A549 (cell line): ENCODE measurements around the gene SHLD2. TPM values are rescaled to one million over a fixed set of nuclear protein-coding genes. Genes with fewer than 3 reads are reported as not detected.

Experiments
- ATAC-seq, 2 experiments: fragments of 200-7000 bp in 1 of 2; fragments of >200 bp in 1 of 2; cut with Nextera tagmentation in 1 of 2; cut with Tn5 transposase in 1 of 2; 3 replicates each; pipeline versions ENCODE4 v1.8.0 to v1.9.1; 2018 to 2020; ENCODE audit warnings: mild to moderate bottlenecking in 1 of 2, moderate library complexity in 1 of 2
- CTCF ChIA-PET: fragments of 300-600 bp; sonication (Branson Sonifier 250); formaldehyde crosslinking; extraction: SDS; loops from one replicate; lab custom pipeline; 2021; ENCODE audit warnings: antibody characterized with exemption, inconsistent platforms; lab: Yijun Ruan, JAX
- POLR2A ChIA-PET: fragments of 350-600 bp; formaldehyde crosslinking; extraction: SDS; loops from one replicate; lab custom pipeline; 2021; ENCODE audit warnings: antibody characterized with exemption, inconsistent platforms; lab: Yijun Ruan, JAX
- DNase-seq, 2 experiments: peaks; one replicate each; pipeline versions ENCODE4 v3.0.0 to v3.0.0-alpha.2; 2011 to 2016; ENCODE audit warnings: low read depth in 1 of 2, low spot score in 1 of 2
- FAIRE-seq: peaks from 2 replicates; lab custom pipeline; 2011; peaks lifted over from hg19 to GRCh38; lab: Jason Lieb, UNC
- H3K27ac ChIP-seq, 2 experiments: fragments of >200 bp; sonication (Bioruptor Twin); formaldehyde crosslinking; 3 replicates each; pipeline ENCODE4 v1.5.1; 2016 to 2017
- H3K4me1 ChIP-seq: fragments of >200 bp; sonication (Bioruptor Twin); formaldehyde crosslinking; 3 replicates; pipeline ENCODE4 v1.6.1; 2016
- H3K4me2 ChIP-seq: fragments of >200 bp; sonication (Bioruptor Twin); formaldehyde crosslinking; 3 replicates; pipeline ENCODE4 v1.6.1; 2016
- H3K4me3 ChIP-seq: fragments of >200 bp; sonication (Bioruptor Twin); formaldehyde crosslinking; 3 replicates; pipeline ENCODE4 v1.5.1; 2016
- H3K9me3 ChIP-seq: fragments of >200 bp; sonication (Bioruptor Twin); formaldehyde crosslinking; 3 replicates; pipeline ENCODE4 v1.6.1; 2016
- BCL3 ChIP-seq: fragments of >200 bp; sonication (Bioruptor Twin); formaldehyde crosslinking; IDR thresholded peaks from 3 replicates; pipeline ENCODE4 v1.6.1; 2016
- CBX2 ChIP-seq: fragments of 200-600 bp; sonication (generic); IDR thresholded peaks from 2 replicates; pipeline ENCODE4 v1.6.1; 2016; ENCODE audit warnings: low read depth, mild to moderate bottlenecking, borderline replicate concordance
- CBX8 ChIP-seq: fragments of 200-600 bp; sonication (generic); IDR thresholded peaks from 2 replicates; pipeline ENCODE4 v1.6.1; 2016
- CEBPB ChIP-seq, 2 experiments: fragments of >200 bp in 1 of 2; sonication (Bioruptor Twin) in 1 of 2; formaldehyde crosslinking in 1 of 2; IDR thresholded peaks; 2 replicates each; pipeline ENCODE4 v1.6.1; 2012 to 2016
- CHD4 ChIP-seq: fragments of 200-600 bp; sonication (generic); IDR thresholded peaks from 2 replicates; pipeline ENCODE4 v1.6.1; 2016; ENCODE audit warnings: antibody characterized with exemption, mild to moderate bottlenecking, borderline replicate concordance
- E2F6 ChIP-seq: IDR thresholded peaks from 2 replicates; pipeline ENCODE4 v1.6.1; 2012; ENCODE audit warnings: low read depth, borderline replicate concordance
- EHF ChIP-seq: fragments of 250-450 bp; sonication (Bioruptor Pico); IDR thresholded peaks from 2 replicates; pipeline ENCODE4 v1.5.0; 2020; ENCODE audit warnings: mild to moderate bottlenecking
- ELK1 ChIP-seq: fragments of 150-350 bp; IDR thresholded peaks from 2 replicates; pipeline ENCODE4 v1.6.1; 2014; ENCODE audit warnings: low read depth, mild to moderate bottlenecking, low read length
- FOXS1 ChIP-seq: fragments of 250-450 bp; sonication (Bioruptor Pico); IDR thresholded peaks from 2 replicates; pipeline ENCODE4 v1.5.0; 2020; ENCODE audit warnings: mild to moderate bottlenecking, moderate library complexity
- HDAC2 ChIP-seq: fragments of 200-600 bp; sonication (generic); IDR thresholded peaks from 2 replicates; pipeline ENCODE4 v1.6.1; 2016
- HOXA7 ChIP-seq: fragments of 250-450 bp; sonication (Bioruptor Pico); IDR thresholded peaks from 2 replicates; pipeline ENCODE4 v1.5.0; 2020; ENCODE audit warnings: mild to moderate bottlenecking, moderate library complexity
- HOXB13 ChIP-seq: fragments of 250-450 bp; sonication (Bioruptor Pico); IDR thresholded peaks from 2 replicates; pipeline ENCODE4 v1.5.0; 2020; ENCODE audit warnings: low read depth, mild to moderate bottlenecking, moderate library complexity
- HOXB5 ChIP-seq: fragments of 250-450 bp; sonication (Bioruptor Pico); IDR thresholded peaks from 2 replicates; pipeline ENCODE4 v1.5.0; 2020; ENCODE audit warnings: mild to moderate bottlenecking, moderate library complexity
- JUN ChIP-seq, 2 experiments: fragments of >200 bp; sonication (Bioruptor Twin); formaldehyde crosslinking; IDR thresholded peaks; 2 replicates in 1 of 2; 3 replicates in 1 of 2; pipeline ENCODE4 v1.6.1; 2016 to 2017
- JUNB ChIP-seq: fragments of >200 bp; sonication (Bioruptor Twin); formaldehyde crosslinking; IDR thresholded peaks from 2 replicates; pipeline ENCODE4 v1.6.1; 2016
- MAFK ChIP-seq: fragments of 450-650 bp; IDR thresholded peaks from 2 replicates; pipeline ENCODE4 v1.6.1; 2014; ENCODE audit not compliant: partially characterized antibody
- MAZ ChIP-seq: fragments of 150-350 bp; IDR thresholded peaks from 2 replicates; pipeline ENCODE4 v1.6.1; 2014; ENCODE audit warnings: antibody characterized with exemption, low read depth, low read length, borderline replicate concordance
- POLR2AphosphoS2 ChIP-seq: conservative IDR thresholded peaks from 2 replicates; pipeline ENCODE4 v1.6.1; 2012; ENCODE audit warnings: low read length, improper control_type of control experiment, inconsistent platforms
- RFX5 ChIP-seq: fragments of 450-650 bp; IDR thresholded peaks from 2 replicates; pipeline ENCODE4 v1.7.1; 2014; ENCODE audit warnings: antibody characterized with exemption, mild to moderate bottlenecking, moderate library complexity
- ZC3H11A ChIP-seq: fragments of 450-650 bp; IDR thresholded peaks from 2 replicates; pipeline ENCODE4 v1.6.1; 2014; ENCODE audit warnings: antibody characterized with exemption, mild to moderate bottlenecking
- ZSCAN20 ChIP-seq: fragments of 250-450 bp; sonication (Bioruptor Pico); IDR thresholded peaks from 2 replicates; pipeline ENCODE4 v1.8.0; 2022; ENCODE audit warnings: mild to moderate bottlenecking, moderate library complexity
- WGBS: methylation state at CpG from one replicate; pipeline ENCODE4 v1.1.6; 2017; ENCODE audit errors: missing lambda C conversion rate; 5-methylcytosine and 5-hydroxymethylcytosine counted together
- polyA plus RNA-seq, 4 experiments: library from polyadenylated mRNA; depleted of rRNA in 3 of 4; stranded (reverse); fragments of >200 nt; fragmentation: RNase III in 1 of 4; extraction: RNeasy Plus Mini Kit Qiagen cat#74134 plus additional on column Dnase treatment in 1 of 4; gene quantifications; 2 replicates in 3 of 4; 3 replicates in 1 of 4; pipeline ENCODE4 v1.2.3, GENCODE V29; 2011 to 2017
- TF ChIP-seq, protein P1 (sequence below): fragments of 450-650 bp; IDR thresholded peaks from 2 replicates; pipeline ENCODE4 v1.6.1; 2014; ENCODE audit warnings: antibody characterized with exemption
- TF ChIP-seq, protein P2 (sequence below): IDR thresholded peaks from 2 replicates; pipeline ENCODE4 v1.6.1; 2012

Gene SHLD2
- polyA plus RNA-seq, 2 of the 4 experiments (the other 2 are of a cell fraction): 22.9 to 45.4 TPM

- no peak for TF ChIP-seq ZC3H11A
Observed at GRCh38 chr10:87064651-87065050, 30.4 kb upstream of the SHLD2 start (continued).

- POLR2A ChIA-PET: interaction anchor here (0.5 kb wide), 1 partner anchor 13 kb away, joined by 3 read pairs; no protein-coding TSS in a partner anchor
Observed at GRCh38 chr10:87066178-87066577, 28.8 kb upstream of the SHLD2 start.

GRCh38 chr10:87066865-87067264, 28.1 kb upstream of the SHLD2 start:
- Histone ChIP-seq H3K4me3 (no peak overlapping the region), H3K4me1 (no peaks in the 10 kb centered on the region), H3K4me2 (no peak overlapping the region), H3K27ac (no peak overlapping the region), H3K9me3 (no peaks in the 10 kb centered on the region)
- no peak for ATAC-seq
- no peak for TF ChIP-seq JUNB
- no peak for TF ChIP-seq CEBPB (IDR thresholded peaks at IDR 0.05)
- TF ChIP-seq MAZ: no peak
- TF ChIP-seq, protein P1, sequence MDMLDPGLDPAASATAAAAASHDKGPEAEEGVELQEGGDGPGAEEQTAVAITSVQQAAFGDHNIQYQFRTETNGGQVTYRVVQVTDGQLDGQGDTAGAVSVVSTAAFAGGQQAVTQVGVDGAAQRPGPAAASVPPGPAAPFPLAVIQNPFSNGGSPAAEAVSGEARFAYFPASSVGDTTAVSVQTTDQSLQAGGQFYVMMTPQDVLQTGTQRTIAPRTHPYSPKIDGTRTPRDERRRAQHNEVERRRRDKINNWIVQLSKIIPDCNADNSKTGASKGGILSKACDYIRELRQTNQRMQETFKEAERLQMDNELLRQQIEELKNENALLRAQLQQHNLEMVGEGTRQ: no peak
- DNase-seq: no peak
- POLR2A ChIA-PET: no interaction called here
- 100% methylated on average over 1 of the region's 1 CpG for WGBS
- CTCF ChIA-PET: interaction anchor here (0.8 to 1.4 kb wide), 2 partner anchors 25 to 100 kb away, joined by 3 to 4 read pairs; no protein-coding TSS in a partner anchor
- no peak for FAIRE-seq

More at GRCh38 chr10:87066178-87066577, 28.8 kb upstream of the SHLD2 start:
- CTCF ChIA-PET: interaction anchor here (1.4 kb wide), 1 partner anchor 99 kb away, joined by 4 read pairs; no protein-coding TSS in a partner anchor
- no peak for TF ChIP-seq E2F6
- no peak for TF ChIP-seq HDAC2
- no peak for TF ChIP-seq BCL3
- no peak for TF ChIP-seq POLR2AphosphoS2
- TF ChIP-seq JUN (IDR thresholded peaks at IDR 0.05): no peak
- FAIRE-seq (no peak), DNase-seq (no peak), ATAC-seq (no peak)
- Histone ChIP-seq H3K4me1 (no peaks in the 10 kb centered on the region), H3K27ac (no peak overlapping the region), H3K4me3 (no peak overlapping the region), H3K4me2 (no peak overlapping the region), H3K9me3 (no peaks in the 10 kb centered on the region)
- WGBS: 95% methylated on average over 2 of the region's 2 CpGs

DNA sequence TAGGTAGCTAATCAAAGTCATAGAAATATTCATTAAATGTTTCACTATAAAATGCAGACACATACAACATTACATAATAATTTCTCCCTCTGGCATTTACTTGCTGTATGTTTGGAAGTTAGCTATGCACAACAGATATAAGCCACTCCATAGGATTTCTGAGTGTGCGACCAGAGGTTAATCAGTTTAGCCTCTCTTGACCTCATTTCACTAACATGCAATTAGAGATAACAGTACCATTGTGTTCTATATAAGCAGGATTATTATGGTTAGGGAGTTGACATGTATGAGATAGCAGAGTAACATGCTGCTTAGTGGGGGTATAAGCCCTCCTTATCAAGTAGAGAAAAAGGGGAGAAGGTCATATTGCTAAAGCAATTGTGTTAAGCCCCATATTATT, 26.7 kb upstream of the SHLD2 start:
- ATAC-seq: no peak
- Histone ChIP-seq H3K4me3 (no peak overlapping the region), H3K4me1 (no peaks in the 10 kb centered on the region)
- TF ChIP-seq EHF (CRISPR knock-in tag) (no peak), CBX2 (no peak), CBX8 (no peak), JUN (IDR thresholded peaks at IDR 0.05) (no peak), ZC3H11A (no peak), ELK1 (no peak), MAFK (no peak), HOXB5 (CRISPR knock-in tag) (no peak), HOXB13 (CRISPR knock-in tag) (no peak), E2F6 (no peak), CHD4 (no peak), CEBPB (IDR thresholded peaks at IDR 0.05) (no peak), HOXA7 (CRISPR knock-in tag) (no peak), RFX5 (no peak), FOXS1 (no peak), ZSCAN20 (CRISPR knock-in tag) (no peak)
- TF ChIP-seq, protein P2, sequence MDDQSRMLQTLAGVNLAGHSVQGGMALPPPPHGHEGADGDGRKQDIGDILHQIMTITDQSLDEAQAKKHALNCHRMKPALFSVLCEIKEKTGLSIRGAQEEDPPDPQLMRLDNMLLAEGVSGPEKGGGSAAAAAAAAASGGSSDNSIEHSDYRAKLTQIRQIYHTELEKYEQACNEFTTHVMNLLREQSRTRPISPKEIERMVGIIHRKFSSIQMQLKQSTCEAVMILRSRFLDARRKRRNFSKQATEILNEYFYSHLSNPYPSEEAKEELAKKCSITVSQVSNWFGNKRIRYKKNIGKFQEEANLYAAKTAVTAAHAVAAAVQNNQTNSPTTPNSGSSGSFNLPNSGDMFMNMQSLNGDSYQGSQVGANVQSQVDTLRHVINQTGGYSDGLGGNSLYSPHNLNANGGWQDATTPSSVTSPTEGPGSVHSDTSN: no peak
- TF ChIP-seq, protein P1: no peak
- TF ChIP-seq, all 56 proteins: peak for 0
- DNase-seq (no peak), FAIRE-seq (no peak)
- no peak overlapping the region for H3K4me2 ChIP-seq
- H3K27ac ChIP-seq: no peak overlapping the region
- WGBS: 96% methylated on average over 1 of the region's 1 CpG
- H3K9me3 ChIP-seq: no peaks in the 10 kb centered on the region
- ChIA-PET POLR2A (no interaction called here), CTCF (interaction anchor here (0.8 kb wide), 1 partner anchor 14 kb away, joined by 3 read pairs; no protein-coding TSS in a partner anchor)
